ENCODE measurements around the gene ADAM15.

ADAM15 gene

DNA sequence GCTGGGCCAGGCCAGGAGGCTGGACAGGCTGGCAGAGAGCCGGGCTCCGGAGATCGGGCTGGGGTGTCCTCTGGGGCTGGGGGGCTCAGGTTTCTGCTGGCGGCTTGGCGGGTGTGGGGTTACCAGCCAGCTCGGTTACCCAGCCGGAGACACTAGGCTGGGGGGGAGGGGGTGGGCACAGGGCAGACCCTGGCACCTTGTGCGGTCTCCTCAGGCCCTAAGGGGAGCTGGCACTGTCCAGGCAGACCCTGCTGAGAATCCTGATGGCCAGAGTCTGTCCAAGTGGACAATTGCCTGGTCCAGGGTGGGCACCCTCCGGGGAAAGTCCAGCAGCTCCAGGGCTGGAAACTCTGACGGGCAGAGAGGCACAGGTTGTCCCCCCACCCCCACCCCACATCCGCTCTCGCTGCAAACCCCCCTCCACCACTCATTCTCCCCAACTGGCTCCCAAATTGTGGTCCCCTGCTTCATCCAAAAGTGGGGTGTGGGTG, 41.9 kb upstream of the ADAM15 start:
- peak overlapping the region in 1 of 2 donors; percentile 93 for H3K27ac ChIP-seq
- no peak for DNase-seq (ENCODE audit: low spot score)
- H3K4me3 ChIP-seq: peak overlapping the region; percentile 59
- TF ChIP-seq, protein P1, sequence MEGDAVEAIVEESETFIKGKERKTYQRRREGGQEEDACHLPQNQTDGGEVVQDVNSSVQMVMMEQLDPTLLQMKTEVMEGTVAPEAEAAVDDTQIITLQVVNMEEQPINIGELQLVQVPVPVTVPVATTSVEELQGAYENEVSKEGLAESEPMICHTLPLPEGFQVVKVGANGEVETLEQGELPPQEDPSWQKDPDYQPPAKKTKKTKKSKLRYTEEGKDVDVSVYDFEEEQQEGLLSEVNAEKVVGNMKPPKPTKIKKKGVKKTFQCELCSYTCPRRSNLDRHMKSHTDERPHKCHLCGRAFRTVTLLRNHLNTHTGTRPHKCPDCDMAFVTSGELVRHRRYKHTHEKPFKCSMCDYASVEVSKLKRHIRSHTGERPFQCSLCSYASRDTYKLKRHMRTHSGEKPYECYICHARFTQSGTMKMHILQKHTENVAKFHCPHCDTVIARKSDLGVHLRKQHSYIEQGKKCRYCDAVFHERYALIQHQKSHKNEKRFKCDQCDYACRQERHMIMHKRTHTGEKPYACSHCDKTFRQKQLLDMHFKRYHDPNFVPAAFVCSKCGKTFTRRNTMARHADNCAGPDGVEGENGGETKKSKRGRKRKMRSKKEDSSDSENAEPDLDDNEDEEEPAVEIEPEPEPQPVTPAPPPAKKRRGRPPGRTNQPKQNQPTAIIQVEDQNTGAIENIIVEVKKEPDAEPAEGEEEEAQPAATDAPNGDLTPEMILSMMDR (IDR thresholded peaks at IDR 0.05): no peak

DNA sequence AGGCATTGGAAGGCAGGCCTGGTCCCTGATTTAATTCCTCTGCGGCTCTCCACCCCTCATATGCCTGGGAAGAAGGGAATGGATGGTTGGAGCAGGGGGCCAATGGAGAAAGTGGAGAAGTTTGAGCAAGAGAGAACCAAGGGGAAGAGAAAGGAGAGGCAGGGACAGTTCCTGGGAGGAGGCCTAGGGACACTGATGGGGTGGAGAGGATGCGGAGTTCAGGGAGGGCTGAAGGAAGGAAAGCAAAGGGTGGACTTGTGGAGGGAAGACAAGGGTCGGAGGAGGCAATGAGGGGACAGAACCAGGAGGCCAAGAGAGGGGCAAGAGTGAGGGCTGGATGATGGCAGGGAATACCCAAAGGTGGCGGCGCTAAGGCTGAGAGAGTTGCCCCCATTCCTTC, 41.4 kb upstream of the ADAM15 start:
- H3K27ac ChIP-seq: peak overlapping the region in 1 of 2 donors; percentile 93
- no peak for DNase-seq (ENCODE audit: low spot score)
- TF ChIP-seq, protein P1 (IDR thresholded peaks at IDR 0.05): no peak
- H3K4me3 ChIP-seq: peak overlapping the region; percentile 59

DNA sequence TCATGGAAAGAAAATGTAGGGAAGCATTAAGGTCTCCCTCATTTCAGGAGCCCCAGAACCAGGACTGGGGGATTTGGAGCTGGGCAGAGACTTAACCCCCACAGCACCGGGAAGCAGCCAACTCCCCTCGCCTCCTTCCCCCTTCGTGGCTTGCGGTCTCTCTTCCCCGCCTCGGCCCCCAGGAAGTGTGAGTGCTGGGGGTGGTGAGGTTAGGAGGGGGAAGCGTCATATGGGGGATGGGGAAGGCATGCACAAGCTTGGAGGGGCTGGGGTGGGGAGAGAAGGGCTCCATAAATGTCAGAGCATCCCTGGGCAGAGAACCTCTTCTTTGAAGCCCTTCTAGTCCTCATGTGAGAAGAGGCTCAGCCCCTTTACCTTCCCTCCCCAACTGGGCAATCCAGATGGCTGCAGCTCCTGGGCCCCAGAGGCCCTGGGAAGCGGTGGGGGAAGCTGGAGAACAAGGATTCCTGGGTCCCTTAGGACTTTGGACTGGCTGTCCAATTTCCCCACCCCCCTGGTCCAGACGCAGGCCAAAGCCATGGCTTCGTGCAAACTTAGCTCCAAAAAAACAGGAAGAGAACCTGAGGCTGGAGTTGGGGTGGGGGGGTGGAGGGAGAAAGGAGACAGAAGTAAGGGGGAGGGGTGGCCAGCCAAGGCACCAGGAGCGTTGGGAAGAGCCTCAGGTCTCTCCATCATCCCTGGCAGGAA, 40.8 kb upstream of the ADAM15 start:
- TF ChIP-seq, protein P1 (IDR thresholded peaks at IDR 0.05): no peak
- peak overlapping the region in 1 of 2 donors; percentile 93 for H3K27ac ChIP-seq
- peak overlapping the region; percentile 59 for H3K4me3 ChIP-seq
- DNase-seq (ENCODE audit: low spot score): no peak

DNA sequence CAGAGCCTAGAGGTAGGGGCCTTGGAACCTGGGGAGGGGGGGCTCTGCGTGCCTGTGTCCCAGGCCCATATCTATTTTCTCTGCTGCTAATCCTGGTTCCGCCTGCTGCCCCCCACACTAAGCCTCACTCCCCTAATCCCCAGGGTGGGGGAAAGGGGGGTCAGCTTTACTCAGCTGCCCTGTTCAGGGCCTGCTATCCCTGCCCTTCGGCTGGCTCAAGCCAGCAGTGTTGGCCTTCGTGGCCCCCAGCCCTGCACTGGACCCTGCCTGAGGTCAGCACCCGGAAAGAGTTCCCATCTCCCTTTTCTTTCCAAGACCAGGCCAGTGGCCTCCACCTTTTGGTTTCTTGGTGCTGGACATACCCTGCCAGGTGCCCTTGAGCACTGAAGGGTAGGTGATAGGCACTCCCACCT, 40.1 kb upstream of the ADAM15 start:
- DNase-seq (ENCODE audit: low spot score): no peak
- H3K27ac ChIP-seq: peak overlapping the region; percentile 40 to 93
- TF ChIP-seq, protein P1 (IDR thresholded peaks at IDR 0.05): no peak
- no peak overlapping the region for H3K4me3 ChIP-seq

DNA sequence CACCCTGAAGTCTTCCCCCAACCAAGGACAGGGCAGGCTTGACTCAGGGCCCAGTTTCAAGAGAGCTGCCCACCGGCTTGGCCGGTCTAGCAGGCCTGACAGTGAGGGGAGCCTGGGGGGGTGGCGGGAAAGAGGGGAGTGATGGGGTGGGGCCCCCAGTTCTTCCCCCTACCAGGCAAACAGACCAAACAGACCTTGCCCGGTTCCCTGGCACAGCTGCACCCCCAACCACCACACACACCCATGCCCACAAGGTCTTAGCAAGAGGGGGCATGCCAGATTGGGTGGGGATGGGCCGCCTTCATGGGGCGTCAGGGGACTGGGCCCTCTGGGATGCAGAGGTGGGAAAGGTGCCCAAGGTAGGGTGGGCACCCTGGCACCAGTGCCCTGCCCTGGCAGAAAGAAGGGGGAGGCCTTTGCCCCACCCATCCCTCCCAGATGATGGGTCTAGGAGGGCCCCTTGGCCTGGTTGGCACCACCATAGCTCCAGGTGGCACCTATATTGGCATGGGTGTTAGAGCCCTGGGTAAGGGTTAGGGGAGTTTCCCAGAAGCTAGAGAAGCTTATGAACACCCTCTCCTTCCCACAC, 39.6 kb upstream of the ADAM15 start:
- Histone ChIP-seq H3K27ac (peak overlapping the region; percentile 40 to 93), H3K4me3 (peak overlapping the region; percentile 38)
- no peak for DNase-seq (ENCODE audit: low spot score)
- TF ChIP-seq, protein P1 (IDR thresholded peaks at IDR 0.05): no peak

DNA sequence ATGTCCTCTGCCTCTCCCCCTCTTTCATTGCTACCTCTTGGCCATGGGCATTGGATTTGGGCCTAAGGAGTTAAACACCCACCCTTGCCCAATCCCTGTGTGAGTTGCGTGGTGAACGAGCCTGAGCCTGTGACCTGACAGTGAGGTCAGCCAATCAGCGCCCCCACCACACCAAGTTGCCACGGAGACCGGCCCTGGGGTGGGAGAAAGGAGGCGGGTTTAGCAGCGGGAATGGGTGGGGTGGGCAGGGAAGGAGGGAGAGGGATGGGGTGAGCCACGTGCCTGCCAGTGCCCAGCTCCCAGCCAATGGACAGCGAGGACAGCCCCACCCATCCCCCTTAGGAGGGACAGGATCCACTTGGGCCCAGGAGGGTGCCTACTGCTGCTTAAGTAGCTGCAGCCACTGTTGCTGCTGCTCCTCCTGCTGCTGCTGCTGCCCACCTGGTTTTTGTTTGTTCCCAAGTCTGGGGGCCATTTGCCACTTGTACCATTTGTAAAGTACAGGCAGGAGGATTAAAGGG, 39.0 kb upstream of the ADAM15 start:
- peak overlapping the region; percentile 38 for H3K4me3 ChIP-seq
- TF ChIP-seq, protein P1 (IDR thresholded peaks at IDR 0.05): no peak
- H3K27ac ChIP-seq: peak overlapping the region; percentile 40 to 93
- DNase-seq (ENCODE audit: low spot score): no peak

All from coronary artery (tissue), 2 donors.